ENCODE results near the gene FRMD5.

FRMD5 gene

DNA sequence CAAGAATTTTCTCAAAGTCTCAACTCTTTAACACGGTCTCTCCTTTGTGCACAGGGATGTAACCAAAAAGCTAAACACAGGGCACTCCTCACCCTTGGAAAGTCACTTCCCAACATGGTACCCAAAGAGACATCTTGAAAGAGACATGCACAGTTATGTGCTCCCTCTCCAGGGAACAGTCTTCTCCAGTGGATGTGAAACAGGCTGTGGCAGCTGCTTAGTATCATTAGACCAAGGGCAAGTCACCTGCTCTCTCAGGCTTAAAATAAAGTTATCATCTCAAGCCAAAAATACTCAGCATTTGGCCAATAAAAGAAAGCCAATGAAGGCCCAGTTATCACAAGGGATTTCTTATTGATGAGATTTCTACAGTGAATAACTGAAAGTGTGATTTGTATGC is 239.9 kb downstream of the FRMD5 start:
- TF ChIP-seq, protein P1, sequence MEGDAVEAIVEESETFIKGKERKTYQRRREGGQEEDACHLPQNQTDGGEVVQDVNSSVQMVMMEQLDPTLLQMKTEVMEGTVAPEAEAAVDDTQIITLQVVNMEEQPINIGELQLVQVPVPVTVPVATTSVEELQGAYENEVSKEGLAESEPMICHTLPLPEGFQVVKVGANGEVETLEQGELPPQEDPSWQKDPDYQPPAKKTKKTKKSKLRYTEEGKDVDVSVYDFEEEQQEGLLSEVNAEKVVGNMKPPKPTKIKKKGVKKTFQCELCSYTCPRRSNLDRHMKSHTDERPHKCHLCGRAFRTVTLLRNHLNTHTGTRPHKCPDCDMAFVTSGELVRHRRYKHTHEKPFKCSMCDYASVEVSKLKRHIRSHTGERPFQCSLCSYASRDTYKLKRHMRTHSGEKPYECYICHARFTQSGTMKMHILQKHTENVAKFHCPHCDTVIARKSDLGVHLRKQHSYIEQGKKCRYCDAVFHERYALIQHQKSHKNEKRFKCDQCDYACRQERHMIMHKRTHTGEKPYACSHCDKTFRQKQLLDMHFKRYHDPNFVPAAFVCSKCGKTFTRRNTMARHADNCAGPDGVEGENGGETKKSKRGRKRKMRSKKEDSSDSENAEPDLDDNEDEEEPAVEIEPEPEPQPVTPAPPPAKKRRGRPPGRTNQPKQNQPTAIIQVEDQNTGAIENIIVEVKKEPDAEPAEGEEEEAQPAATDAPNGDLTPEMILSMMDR (IDR thresholded peaks at IDR 0.05; ENCODE audit: low read length, missing control alignments), result no peak
- H3K4me3 ChIP-seq (replicated peaks; ENCODE audit: low read depth, low read length), result no peak overlapping the region
- no peak for DNase-seq (ENCODE audit: low read depth)

DNA sequence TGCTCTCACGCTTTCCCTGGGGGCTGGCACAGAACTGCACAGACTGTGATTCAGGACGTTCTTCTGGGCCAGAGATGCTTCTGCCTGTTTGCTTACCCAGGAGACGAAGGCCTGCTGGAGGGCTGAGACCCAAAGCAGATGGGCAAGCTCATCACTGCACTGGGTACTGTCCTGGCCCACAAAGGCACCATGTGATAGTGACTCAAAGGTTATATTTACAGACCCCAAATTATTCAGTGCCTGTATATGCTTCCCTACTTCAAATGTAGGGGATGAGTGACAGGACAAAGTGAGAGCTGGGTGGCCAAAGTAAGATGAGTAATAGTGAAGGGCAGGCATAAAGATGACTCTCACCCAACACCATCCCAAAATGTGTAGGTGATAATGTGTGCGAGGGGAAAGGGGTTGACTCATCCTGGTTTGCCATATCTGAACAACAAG is 240.9 kb downstream of the FRMD5 start:
- TF ChIP-seq, protein P1 (IDR thresholded peaks at IDR 0.05; ENCODE audit: low read length, missing control alignments), result no peak
- no peak for DNase-seq (ENCODE audit: low read depth)

DNA sequence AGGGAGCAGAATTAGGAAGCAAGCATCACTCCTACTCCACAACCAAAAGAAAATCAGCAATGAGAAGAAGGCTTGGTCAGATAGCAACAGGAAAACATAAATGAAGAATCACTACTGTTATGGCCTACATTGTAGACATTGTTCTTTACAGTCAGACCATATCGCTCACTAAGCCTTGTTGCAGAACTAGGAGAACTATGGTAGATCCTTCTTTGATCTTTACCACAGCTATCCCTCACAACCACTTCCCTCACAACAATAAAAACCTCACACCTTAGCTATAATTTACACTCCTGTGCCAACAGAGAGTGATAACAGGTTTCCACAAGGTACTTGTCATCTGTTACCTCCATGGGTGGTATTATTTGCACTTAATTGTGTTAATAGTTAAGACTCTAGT is 241.7 kb downstream of the FRMD5 start:
- H3K4me3 ChIP-seq (replicated peaks; ENCODE audit: low read depth, low read length), result no peak overlapping the region
- DNase-seq (ENCODE audit: low read depth), result no peak
- TF ChIP-seq, protein P1 (IDR thresholded peaks at IDR 0.05; ENCODE audit: low read length, missing control alignments), result no peak

More for the DNA sequence above, 240.9 kb downstream of the FRMD5 start:
- H3K4me3 ChIP-seq (replicated peaks; ENCODE audit: low read depth, low read length), result no peak overlapping the region

DNA sequence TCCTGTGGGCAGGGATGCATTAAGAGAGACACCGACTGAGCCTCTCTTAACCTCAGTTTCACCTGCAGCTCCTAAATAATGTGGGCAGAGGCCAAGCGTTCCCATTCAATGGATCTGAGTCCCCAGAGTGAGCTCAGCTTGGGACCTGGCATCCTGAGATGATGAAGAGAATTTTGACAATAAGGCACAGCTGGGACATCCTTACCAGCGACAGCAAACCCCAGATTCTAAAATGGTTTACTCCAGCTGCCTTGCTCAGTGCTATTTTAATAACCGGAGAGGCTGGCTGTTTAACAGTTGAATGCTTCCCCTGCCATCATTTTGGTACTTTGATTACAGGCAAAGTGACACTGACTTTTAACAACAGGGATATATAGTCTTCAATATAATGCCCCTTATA is 244.5 kb downstream of the FRMD5 start:
- H3K4me3 ChIP-seq (replicated peaks; ENCODE audit: low read depth, low read length), result no peak overlapping the region
- no peak for DNase-seq (ENCODE audit: low read depth)
- TF ChIP-seq, protein P1 (IDR thresholded peaks at IDR 0.05; ENCODE audit: low read length, missing control alignments), result no peak

DNA sequence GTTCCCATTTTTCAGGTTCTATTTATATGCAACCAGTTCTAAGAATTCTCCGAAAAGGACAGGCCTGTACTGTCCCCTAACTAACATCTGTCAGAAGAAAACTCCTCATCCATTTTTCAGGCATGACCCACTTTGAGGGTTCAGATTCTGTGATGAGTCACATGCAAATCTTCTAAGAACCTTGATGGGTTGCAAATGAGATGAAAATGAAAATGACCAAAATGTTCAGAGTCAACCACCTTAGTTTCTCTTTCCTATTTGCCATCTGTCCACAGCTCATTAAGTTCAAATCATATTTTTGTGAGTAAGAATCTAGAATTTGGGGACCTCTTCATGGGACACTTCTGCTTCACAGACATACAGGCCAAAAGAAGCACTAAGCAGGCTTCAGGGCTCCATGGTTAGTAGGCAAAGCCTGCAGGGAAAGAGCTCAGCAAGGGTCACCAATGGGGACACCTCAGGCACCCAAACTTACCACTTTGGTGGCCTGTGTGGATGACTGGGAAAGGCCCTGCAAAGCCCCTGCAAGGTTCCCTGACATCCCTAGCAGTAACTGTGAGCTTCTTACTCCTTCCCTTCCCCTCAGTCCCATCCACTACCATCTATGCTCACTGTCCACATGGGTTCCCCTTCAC is 246.3 kb downstream of the FRMD5 start:
- TF ChIP-seq, protein P1 (IDR thresholded peaks at IDR 0.05; ENCODE audit: low read length, missing control alignments), result no peak
- H3K4me3 ChIP-seq (replicated peaks; ENCODE audit: low read depth, low read length), result no peak overlapping the region
- DNase-seq (ENCODE audit: low read depth), result no peak

DNA sequence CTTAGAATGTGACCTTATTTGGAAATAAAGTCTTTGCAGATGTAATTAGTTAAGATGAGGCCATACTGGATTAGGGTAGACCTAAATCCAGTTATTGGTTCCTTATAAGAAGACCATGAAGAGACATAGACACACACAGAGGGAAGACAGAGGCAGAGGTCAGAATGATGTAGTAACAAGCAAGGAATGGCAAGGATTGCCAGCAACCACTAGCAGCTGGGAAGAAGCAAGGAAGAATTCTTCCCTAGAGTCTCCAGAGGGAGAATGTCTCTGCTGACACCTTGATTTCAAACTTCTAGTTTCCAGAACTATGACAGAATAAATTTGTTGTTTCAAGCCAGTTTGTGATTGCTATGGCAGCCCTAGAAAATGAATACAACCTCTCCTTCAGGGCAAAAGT is 251.6 kb downstream of the FRMD5 start:
- DNase-seq (ENCODE audit: low read depth), result no peak
- no peak overlapping the region for H3K4me3 ChIP-seq (replicated peaks; ENCODE audit: low read depth, low read length)
- TF ChIP-seq, protein P1 (IDR thresholded peaks at IDR 0.05; ENCODE audit: low read length, missing control alignments), result no peak

DNA sequence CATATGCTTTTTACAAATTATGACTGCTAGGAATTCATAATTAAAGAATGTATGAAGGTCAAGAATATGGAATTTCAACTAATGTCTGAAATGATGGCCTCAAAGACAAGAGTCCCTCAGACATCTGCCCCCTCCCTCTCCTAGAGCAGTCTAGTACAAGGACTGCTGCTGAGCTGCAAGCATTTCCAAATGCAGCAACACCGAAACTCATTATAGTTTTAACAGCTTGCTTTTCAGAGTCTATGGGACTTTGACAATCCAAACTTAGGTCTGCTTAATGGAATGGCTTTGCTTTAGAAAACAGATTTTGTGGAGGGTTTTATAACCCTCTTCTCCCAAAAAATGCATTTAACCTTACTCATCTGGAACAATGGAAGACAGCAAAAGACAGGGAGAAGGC is 252.9 kb downstream of the FRMD5 start:
- no peak for DNase-seq (ENCODE audit: low read depth)
- TF ChIP-seq, protein P1 (IDR thresholded peaks at IDR 0.05; ENCODE audit: low read length, missing control alignments), result no peak

More for the DNA sequence above, 252.9 kb downstream of the FRMD5 start:
- H3K4me3 ChIP-seq (replicated peaks; ENCODE audit: low read depth, low read length), result no peak overlapping the region

All from fibroblast of pulmonary artery (primary cell).